Fibroblast of villous mesenchyme (primary cell): ENCODE data around the gene G6PC3. TPM values are rescaled to one million over a fixed set of nuclear protein-coding genes. Genes with fewer than 3 reads are reported as not detected.

Experiments used
- DNase-seq: peaks from one replicate; pipeline ENCODE4 v3.0.0-alpha.2; 2010; ENCODE audit warnings: low read depth
- H3K4me3 ChIP-seq: 2 replicates; pipeline ENCODE4 v1.5.1; 2011; ENCODE audit warnings: low read depth, mild to moderate bottlenecking, low read length
- CTCF ChIP-seq: IDR thresholded peaks from 2 replicates; pipeline ENCODE4 v1.5.1; 2012; ENCODE audit warnings: low read depth, mild to moderate bottlenecking, low read length; ENCODE audit not compliant: insufficient read depth
- small RNA-seq: library from RNA; depleted of rRNA; stranded (forward); fragments of <200 nt; gene quantifications from one replicate; pipeline ENCODE3, GENCODE V24; 2012
- total RNA-seq: library from RNA; depleted of rRNA; stranded (reverse); fragments of >200 nt; gene quantifications from 2 replicates; pipeline ENCODE4 v1.2.3, GENCODE V29; 2012

Gene G6PC3
- total RNA-seq, 1 donor, result 27.6 TPM

DNA sequence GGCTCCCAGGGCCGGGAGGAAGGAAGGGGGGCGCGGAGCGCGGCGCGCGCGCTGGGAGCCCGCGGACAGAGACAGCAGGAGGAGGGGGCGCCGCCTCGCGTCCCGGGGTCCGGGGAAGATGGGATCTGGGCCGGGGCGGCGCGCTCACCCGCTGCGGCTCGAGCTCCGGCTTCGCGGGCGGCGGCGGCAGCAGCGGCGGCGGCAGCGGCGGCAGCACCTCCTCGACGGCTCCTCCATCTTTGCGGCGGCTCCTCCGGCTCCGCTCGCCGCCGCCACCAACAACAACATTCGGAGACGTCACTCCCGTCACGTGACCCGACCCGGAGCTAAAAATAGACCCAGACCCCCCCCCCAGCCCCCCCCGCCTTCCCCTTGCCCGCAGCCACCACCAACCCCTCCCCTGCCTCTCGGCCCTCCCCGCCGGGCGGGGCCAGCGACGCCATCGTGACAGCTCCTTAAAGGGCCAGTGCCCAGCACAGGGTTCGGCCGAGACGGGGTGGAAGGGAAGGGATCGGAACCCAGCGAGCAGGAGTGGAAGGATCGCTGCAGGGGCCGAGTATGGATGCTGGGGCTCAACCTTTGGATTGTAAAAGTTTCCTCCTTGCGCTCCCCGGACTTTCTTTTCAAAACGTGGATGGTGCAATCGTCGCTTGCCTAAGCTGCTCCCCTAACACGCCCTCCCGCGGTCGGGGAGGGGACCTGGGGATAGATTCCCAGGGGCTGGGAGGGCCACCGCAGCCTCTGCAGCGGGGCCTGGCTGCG lies 53.0 kb downstream of the G6PC3 start, which contains the start of gene HDAC5:
Gene HDAC5, minus strand, starts transcription at position 286 of the 762 bp plus-strand sequence. CDS start 6,126 bp downstream, outside the sequence.
- H3K4me3 ChIP-seq, result peak within 1 kb of the TSS; percentile 76
- DNase-seq, result peak; percentile 95
- peak; percentile 64 for TF ChIP-seq CTCF

DNA sequence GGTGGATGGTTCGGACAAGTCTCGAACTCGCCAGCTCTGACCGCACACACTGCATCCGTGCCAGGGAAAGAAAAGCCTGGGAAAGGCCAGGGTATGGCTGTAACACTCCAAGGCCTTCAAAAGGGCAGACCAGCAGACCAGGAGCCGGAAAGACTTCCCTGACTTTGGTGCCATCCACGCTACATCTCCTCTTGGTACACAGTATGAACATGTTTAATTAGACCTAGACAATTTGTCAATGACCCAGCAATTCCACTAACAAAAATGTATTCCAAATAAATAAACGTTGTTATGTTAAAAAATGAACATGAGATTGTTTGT lies 53.5 kb downstream of the G6PC3 start:
- TF ChIP-seq CTCF, result no peak
- DNase-seq, result no peak
- peak overlapping the region; percentile 74 for H3K4me3 ChIP-seq

Small RNA genes lying within 50 kb of the gene (small RNA-seq; reads per million reads assigned to genes)
- 0.28 reads per million for gene RF00012

Other genes with a start within 250 kb of the G6PC3 start
- 8.7 and 9.1 TPM in 2 replicates for gene MPP3, start 237.6 kb upstream of the G6PC3 start, total RNA-seq
- not detected in 2 replicates for gene CD300LG, start 223.6 kb upstream of the G6PC3 start, total RNA-seq
- gene MPP2, start 163.2 kb upstream of the G6PC3 start, total RNA-seq, result under 0.01 and 1.3 TPM in 2 replicates
- not detected in 2 replicates for gene PPY, start 128.3 kb upstream of the G6PC3 start, total RNA-seq
- gene PYY, start 116.8 kb upstream of the G6PC3 start, total RNA-seq, result not detected in 2 replicates
- gene NAGS, start 66.1 kb upstream of the G6PC3 start, total RNA-seq, result 0.43 and 0.64 TPM in 2 replicates
- 40.2 and 40.3 TPM in 2 replicates for gene TMEM101, start 55.8 kb upstream of the G6PC3 start, total RNA-seq
- gene LSM12, start 4.1 kb upstream of the G6PC3 start, total RNA-seq, result 53.5 and 82.5 TPM in 2 replicates
- gene HDAC5, start 52.9 kb downstream of the G6PC3 start, total RNA-seq, result 36.7 and 62.8 TPM in 2 replicates
- gene HROB, start 71.2 kb downstream of the G6PC3 start, total RNA-seq, result 3.0 and 3.2 TPM in 2 replicates
- under 0.01 TPM in 1 of 2 replicates, not detected in the other for gene ASB16, start 100.0 kb downstream of the G6PC3 start, total RNA-seq
- gene TMUB2, start 116.2 kb downstream of the G6PC3 start, total RNA-seq, result 19.0 and 28.1 TPM in 2 replicates
- 43.6 and 48.3 TPM in 2 replicates for gene ATXN7L3, start 129.1 kb downstream of the G6PC3 start, total RNA-seq
- 46.1 and 46.6 TPM in 2 replicates for gene UBTF, start 148.9 kb downstream of the G6PC3 start, total RNA-seq
- not detected in 2 replicates for gene SLC4A1, start 197.4 kb downstream of the G6PC3 start, total RNA-seq
- gene RUNDC3A, start 237.9 kb downstream of the G6PC3 start, total RNA-seq, result under 0.01 TPM in 1 of 2 replicates, not detected in the other